ENCODE measurements around the gene PLS3. TPM values are rescaled to one million over a fixed set of nuclear protein-coding genes. Genes with fewer than 3 reads are reported as not detected.
"Not testable (repeated sequence)": the region's sequence is repeated elsewhere in the genome, so short reads cannot be mapped to it uniquely, and the experiment has no call there.

The PLS3 gene
- total and polyA plus RNA-seq, 8 donors, result 11.4 to 42.0 (median 23.2) TPM

- ATAC-seq (no peak), DNase-seq (no peak), FAIRE-seq (no peak)
- H3K9me3 ChIP-seq, result no peaks in the 10 kb centered on the region
- H3K4me1 ChIP-seq, result no peaks in the 10 kb centered on the region
- peaks cover 0 to 3% (median 0%) of the 10 kb centered on the region in 3 donors for H3K36me3 ChIP-seq
- TF ChIP-seq, protein P1, sequence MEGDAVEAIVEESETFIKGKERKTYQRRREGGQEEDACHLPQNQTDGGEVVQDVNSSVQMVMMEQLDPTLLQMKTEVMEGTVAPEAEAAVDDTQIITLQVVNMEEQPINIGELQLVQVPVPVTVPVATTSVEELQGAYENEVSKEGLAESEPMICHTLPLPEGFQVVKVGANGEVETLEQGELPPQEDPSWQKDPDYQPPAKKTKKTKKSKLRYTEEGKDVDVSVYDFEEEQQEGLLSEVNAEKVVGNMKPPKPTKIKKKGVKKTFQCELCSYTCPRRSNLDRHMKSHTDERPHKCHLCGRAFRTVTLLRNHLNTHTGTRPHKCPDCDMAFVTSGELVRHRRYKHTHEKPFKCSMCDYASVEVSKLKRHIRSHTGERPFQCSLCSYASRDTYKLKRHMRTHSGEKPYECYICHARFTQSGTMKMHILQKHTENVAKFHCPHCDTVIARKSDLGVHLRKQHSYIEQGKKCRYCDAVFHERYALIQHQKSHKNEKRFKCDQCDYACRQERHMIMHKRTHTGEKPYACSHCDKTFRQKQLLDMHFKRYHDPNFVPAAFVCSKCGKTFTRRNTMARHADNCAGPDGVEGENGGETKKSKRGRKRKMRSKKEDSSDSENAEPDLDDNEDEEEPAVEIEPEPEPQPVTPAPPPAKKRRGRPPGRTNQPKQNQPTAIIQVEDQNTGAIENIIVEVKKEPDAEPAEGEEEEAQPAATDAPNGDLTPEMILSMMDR (IDR thresholded peaks at IDR 0.05), result no peak
- H3K27ac ChIP-seq, result no peak overlapping the region
- intact Hi-C loops (cut with DNase I), result no loop called here
- WGBS, 2 donors, result 40 to 63% methylated on average over 5 of the region's 5 CpGs
- peaks cover 0 to 3% (median 0%) of the 10 kb centered on the region in 4 donors for H3K27me3 ChIP-seq
- H3K4me3 ChIP-seq, result no peak overlapping the region
These were observed 78.4 kb downstream of the PLS3 start for GRCh38 chrX:115639334-115639880.

GRCh38 chrX:115642311-115642710 lies 81.3 kb downstream of the PLS3 start:
- peaks cover 0 to 3% (median 0%) of the 10 kb centered on the region in 4 donors for H3K27me3 ChIP-seq
- DNase-seq (no peak), ATAC-seq (peak in 2 of 4 donors; percentile 43 to 49), FAIRE-seq (no peak)
- WGBS, 2 donors, result 63 to 83% methylated on average over 2 of the region's 2 CpGs
- no peaks in the 10 kb centered on the region for H3K4me1 ChIP-seq
- H3K36me3 ChIP-seq, result peaks cover 0 to under 1% (median 0%) of the 10 kb centered on the region in 3 donors
- no peak overlapping the region for H3K27ac ChIP-seq
- H3K4me3 ChIP-seq, result no peak overlapping the region
- intact Hi-C loops (cut with DNase I), result loop anchor here in 2 of 3 donors (5.0 to 10.0 kb wide), 2 partner anchors 310 to 318 kb away; no protein-coding TSS in a partner anchor
- TF ChIP-seq, protein P1 (IDR thresholded peaks at IDR 0.05), result no peak
- H3K9me3 ChIP-seq, result no peaks in the 10 kb centered on the region

GRCh38 chrX:115642895-115643530 lies 82.0 kb downstream of the PLS3 start:
- Histone ChIP-seq H3K4me3 (no peak overlapping the region), H3K36me3 (no peaks in the 10 kb centered on the region), H3K27ac (no peak overlapping the region), H3K9me3 (no peaks in the 10 kb centered on the region), H3K27me3 (peaks cover 0 to 3% (median 0%) of the 10 kb centered on the region in 4 donors), H3K4me1 (no peaks in the 10 kb centered on the region)
- FAIRE-seq (peak; percentile 97), ATAC-seq (peak in 3 of 4 donors; percentile 65 to 90 (median 83)), DNase-seq (peak in 3 of 6 donors; percentile 9 to 54 (median 28))
- WGBS, 2 donors, result 14 to 17% methylated on average over 5 of the region's 5 CpGs
- intact Hi-C loops (cut with DNase I), result loop anchor here in 2 of 3 donors (5.0 to 10.0 kb wide), 2 partner anchors 311 to 318 kb away; no protein-coding TSS in a partner anchor
- TF ChIP-seq, protein P1 (IDR thresholded peaks at IDR 0.05), result peak; percentile 94 to 99 (median 98)

DNA sequence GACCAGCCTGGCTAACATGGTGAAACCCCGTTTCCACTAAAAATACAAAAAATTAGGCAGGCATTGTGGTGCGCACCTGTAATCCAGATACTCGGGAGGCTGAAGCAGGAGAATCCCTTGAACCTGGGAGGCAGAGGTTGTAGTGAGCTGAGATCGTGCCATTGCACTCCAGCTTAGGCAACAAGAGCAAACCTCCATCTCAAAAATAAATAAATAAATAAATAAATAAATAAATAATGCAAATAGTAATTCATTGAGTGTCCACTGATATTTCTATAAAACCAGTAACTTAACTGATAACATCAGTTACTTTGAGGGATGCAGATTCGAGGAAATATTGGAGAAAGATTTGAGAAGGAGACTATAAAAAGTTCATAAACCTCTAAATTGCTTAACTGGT lies 83.4 kb downstream of the PLS3 start:
- WGBS, 2 donors, result 81 to 83% methylated on average over 5 of the region's 5 CpGs
- H3K36me3 ChIP-seq, H3K9me3 ChIP-seq, H3K4me1 ChIP-seq, FAIRE-seq, DNase-seq, H3K27ac ChIP-seq, ATAC-seq, H3K4me3 ChIP-seq, H3K27me3 ChIP-seq: not testable (repeated sequence)
- intact Hi-C loops (cut with DNase I), result loop anchor here in 2 of 3 donors (5.0 to 10.0 kb wide), 2 partner anchors 312 to 320 kb away; no protein-coding TSS in a partner anchor

DNA sequence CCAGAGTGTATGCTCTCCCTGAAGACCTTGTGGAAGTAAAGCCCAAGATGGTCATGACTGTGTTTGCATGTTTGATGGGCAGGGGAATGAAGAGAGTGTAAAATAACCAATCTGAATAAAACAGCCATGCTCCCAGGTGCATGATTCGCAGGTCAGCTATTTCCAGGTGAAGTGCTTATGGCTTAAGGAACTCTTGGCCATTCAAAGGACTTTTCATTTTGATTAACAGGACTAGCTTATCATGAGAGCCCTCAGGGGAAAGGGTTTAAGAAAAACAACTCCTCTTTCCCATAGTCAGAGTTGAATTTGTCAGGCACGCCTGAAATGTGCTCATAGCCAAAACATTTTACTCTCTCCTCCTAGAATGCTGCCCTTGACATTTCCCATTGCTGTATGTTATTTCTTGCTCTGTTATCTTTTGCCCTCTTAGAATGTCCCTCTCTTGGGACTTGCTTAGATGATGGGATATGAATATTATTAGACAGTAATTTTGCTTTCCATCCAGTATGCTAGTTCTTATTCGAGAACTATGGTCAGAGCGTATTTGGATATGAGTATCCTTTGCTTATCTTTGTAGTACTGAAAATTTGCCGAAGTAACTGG lies 88.6 kb downstream of the PLS3 start:
- Histone ChIP-seq H3K4me3 (no peak overlapping the region), H3K9me3 (no peaks in the 10 kb centered on the region), H3K27me3 (no peaks in the 10 kb centered on the region), H3K36me3 (no peaks in the 10 kb centered on the region), H3K27ac (no peak overlapping the region), H3K4me1 (no peaks in the 10 kb centered on the region)
- FAIRE-seq, result no peak
- 65 to 67% methylated on average over 5 of the region's 5 CpGs for WGBS, 2 donors
- ATAC-seq, result no peak
- no peak for DNase-seq
- intact Hi-C loops (cut with DNase I), result loop anchor here in 1 of 3 donors (10.0 kb wide), 1 partner anchor 325 kb away; no protein-coding TSS in a partner anchor
- TF ChIP-seq, protein P1 (IDR thresholded peaks at IDR 0.05), result no peak
